GM12865 (cell line): Measurements from ENCODE around the gene WDFY4.

ENCODE experiments used
- DNase-seq: peaks from one replicate; pipeline ENCODE4 v3.0.0; 2010; ENCODE audit warnings: low read depth
- H3K4me3 ChIP-seq: 2 replicates; pipeline ENCODE4 v1.5.1; 2011; ENCODE audit warnings: mild to moderate bottlenecking, low read depth, low read length, control low read depth
- CTCF ChIP-seq: IDR thresholded peaks from 2 replicates; pipeline ENCODE4 v1.5.1; 2011; ENCODE audit warnings: low read length, control low read depth, low read depth, inconsistent platforms; ENCODE audit not compliant: insufficient read depth; ENCODE audit errors: missing control alignments

The WDFY4 gene

GRCh38 chr10:49008505-49009198 lies 324.0 kb downstream of the WDFY4 start:
- H3K4me3 ChIP-seq, result no peak overlapping the region
- no peak for TF ChIP-seq CTCF
- DNase-seq, result no peak

- no peak overlapping the region for H3K4me3 ChIP-seq
- DNase-seq, result no peak
- TF ChIP-seq CTCF, result no peak
Observed at GRCh38 chr10:49009199-49009979, 324.7 kb downstream of the WDFY4 start.

- DNase-seq, result no peak
- H3K4me3 ChIP-seq, result no peak overlapping the region
- no peak for TF ChIP-seq CTCF
Observed at GRCh38 chr10:49010295-49010694, 325.6 kb downstream of the WDFY4 start.

GRCh38 chr10:49010865-49011264 lies 326.2 kb downstream of the WDFY4 start:
- TF ChIP-seq CTCF, result no peak

GRCh38 chr10:49011756-49012155 lies 327.1 kb downstream of the WDFY4 start:
- no peak for DNase-seq

More at GRCh38 chr10:49010865-49011264, 326.2 kb downstream of the WDFY4 start:
- no peak for DNase-seq
- no peak overlapping the region for H3K4me3 ChIP-seq

GRCh38 chr10:49012603-49013002 lies 327.9 kb downstream of the WDFY4 start:
- no peak for TF ChIP-seq CTCF
- DNase-seq, result no peak

More at GRCh38 chr10:49011756-49012155, 327.1 kb downstream of the WDFY4 start:
- TF ChIP-seq CTCF, result no peak
- H3K4me3 ChIP-seq, result no peak overlapping the region

More at GRCh38 chr10:49012603-49013002, 327.9 kb downstream of the WDFY4 start:
- H3K4me3 ChIP-seq, result no peak overlapping the region
